Stimulated activated CD4-positive, alpha-beta T cell treated with anti-CD3 and anti-CD28 coated beads, Interleukin-15, amount 100 ng/mL, for 48 hours (primary cell): Measurements from ENCODE around the gene POLR1F.
A peak's percentile ranks its signal among the peaks of the same experiment; 100 is the strongest.
"Not testable (repeated sequence)": the region's sequence is repeated elsewhere in the genome, so short reads cannot be mapped to it uniquely, and the experiment has no call there.

Experiments
- DNase-seq, 2 donors: peaks; one replicate each; pipeline ENCODE4 v3.0.0-alpha.2; 2020; ENCODE audit warnings: low read depth in 2 of 2

POLR1F gene

GRCh38 chr7:19708397-19709248 is at the start of gene POLR1F:
Gene POLR1F, minus strand, starts transcription at chr7:19709037. Its CDS starts 21 bp downstream, at chr7:19709016.
- DNase-seq, result peak; percentile 83 to 91

- no peak for DNase-seq
Measured at GRCh38 chr7:19754521-19755116, 45.8 kb upstream of the POLR1F start.

GRCh38 chr7:19752020-19752419 is 43.2 kb upstream of the POLR1F start:
- no peak for DNase-seq

- no peak for DNase-seq
Measured at GRCh38 chr7:19749658-19750057, 40.8 kb upstream of the POLR1F start.

GRCh38 chr7:19747740-19748339 is 39.0 kb upstream of the POLR1F start:
- DNase-seq, result no peak

GRCh38 chr7:19744075-19744474 is 35.2 kb upstream of the POLR1F start:
- DNase-seq, result no peak

- no peak for DNase-seq
Measured at GRCh38 chr7:19728716-19729115, 19.9 kb upstream of the POLR1F start.

- no peak for DNase-seq
Measured at GRCh38 chr7:19725770-19726169, 16.9 kb upstream of the POLR1F start.

- DNase-seq, result no peak
Measured at GRCh38 chr7:19715499-19715898, 6.7 kb upstream of the POLR1F start.

GRCh38 chr7:19713676-19714075 is 4.8 kb upstream of the POLR1F start:
- DNase-seq, result peak in 1 of 2 donors; percentile 25

GRCh38 chr7:19709249-19709578 is 377 bp upstream of the POLR1F start:
- no peak for DNase-seq

- DNase-seq, result no peak
Measured at GRCh38 chr7:19707240-19707639, 1.6 kb downstream of the POLR1F start.

GRCh38 chr7:19705663-19706062 is 3.2 kb downstream of the POLR1F start:
- DNase-seq, result no peak

- no peak for DNase-seq
Measured at GRCh38 chr7:19701471-19701870, 7.4 kb downstream of the POLR1F start.

GRCh38 chr7:19700936-19701335 is 7.9 kb downstream of the POLR1F start:
- DNase-seq, result no peak

GRCh38 chr7:19698331-19698730 is 10.5 kb downstream of the POLR1F start:
- DNase-seq, result no peak

- no peak for DNase-seq
Measured at GRCh38 chr7:19696926-19697325, 11.9 kb downstream of the POLR1F start.

- DNase-seq, result no peak
Measured at GRCh38 chr7:19692111-19692828, 16.6 kb downstream of the POLR1F start.

- no peak for DNase-seq
Measured at GRCh38 chr7:19690736-19691135, 18.1 kb downstream of the POLR1F start.

- not testable (repeated sequence) for DNase-seq
Measured at GRCh38 chr7:19689130-19689529, 19.7 kb downstream of the POLR1F start.

GRCh38 chr7:19681596-19681995 is 27.2 kb downstream of the POLR1F start:
- no peak for DNase-seq

GRCh38 chr7:19677180-19677579 is 31.7 kb downstream of the POLR1F start:
- DNase-seq, result no peak
